ENCODE results near the gene PRKACG. TPM values are rescaled to one million over a fixed set of nuclear protein-coding genes. Genes with fewer than 3 reads are reported as not detected.

The PRKACG gene
- total RNA-seq, 1 donor, result not detected

DNA sequence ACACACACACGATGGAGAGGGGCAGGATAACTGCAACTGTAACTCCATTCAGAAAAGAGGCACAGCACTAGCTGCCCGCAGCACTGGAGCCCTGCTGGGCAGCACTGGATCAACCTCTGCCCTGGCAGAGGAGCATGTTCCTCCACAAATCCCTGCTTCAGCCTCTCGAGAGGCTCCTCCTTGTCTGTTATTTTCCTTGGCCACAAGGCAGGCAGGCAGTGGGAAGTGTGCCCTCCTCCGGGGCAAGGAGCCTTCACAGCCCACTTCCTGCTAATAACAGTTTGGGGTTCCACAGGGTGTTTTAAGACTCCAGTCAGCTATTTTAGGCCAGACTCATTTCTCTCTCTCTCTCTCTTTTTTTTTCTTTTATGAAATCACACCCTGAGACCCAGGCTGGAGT is 33.5 kb upstream of the PRKACG start:
- no peaks in the 10 kb centered on the region for H4K20me1 ChIP-seq (ENCODE audit: insufficient read depth, low read length)
- H3K4me3 ChIP-seq (ENCODE audit: insufficient read depth, low read length), result no peak overlapping the region
- H3K4me2 ChIP-seq (ENCODE audit: insufficient read depth, low read length), result peak overlapping the region; percentile 49
- peaks cover 6% of the 10 kb centered on the region for H3K79me2 ChIP-seq (ENCODE audit: insufficient read depth, low read length)
- H3K27ac ChIP-seq (ENCODE audit: low read depth, low read length), result no peak overlapping the region
- peak overlapping the region; percentile 10 for H2AFZ ChIP-seq (ENCODE audit: low read length)
- H3K4me1 ChIP-seq (ENCODE audit: insufficient read depth, low read length), result peaks cover 10% of the 10 kb centered on the region
- peaks cover 13% of the 10 kb centered on the region for H3K36me3 ChIP-seq (ENCODE audit: insufficient read depth, low read length)
- TF ChIP-seq CTCF (IDR thresholded peaks at IDR 0.05; ENCODE audit: extremely low read depth, low read depth, low read length), result peak; percentile 9
- no peaks in the 10 kb centered on the region for H3K9me3 ChIP-seq (ENCODE audit: low read depth, low read length)
- DNase-seq (ENCODE audit: insufficient read length, low spot score, missing footprints), result peak; percentile 92
- H3K27me3 ChIP-seq (ENCODE audit: insufficient read depth, low read length), result no peaks in the 10 kb centered on the region

- no peaks in the 10 kb centered on the region for H3K27me3 ChIP-seq (ENCODE audit: insufficient read depth, low read length)
- peaks cover 7% of the 10 kb centered on the region for H3K79me2 ChIP-seq (ENCODE audit: insufficient read depth, low read length)
- H2AFZ ChIP-seq (ENCODE audit: low read length), result no peak overlapping the region
- H3K4me1 ChIP-seq (ENCODE audit: insufficient read depth, low read length), result peaks cover 10% of the 10 kb centered on the region
- TF ChIP-seq CTCF (IDR thresholded peaks at IDR 0.05; ENCODE audit: extremely low read depth, low read depth, low read length), result no peak
- DNase-seq (ENCODE audit: insufficient read length, low spot score, missing footprints), result no peak
- no peak overlapping the region for H3K4me2 ChIP-seq (ENCODE audit: insufficient read depth, low read length)
- no peaks in the 10 kb centered on the region for H4K20me1 ChIP-seq (ENCODE audit: insufficient read depth, low read length)
- H3K9me3 ChIP-seq (ENCODE audit: low read depth, low read length), result no peaks in the 10 kb centered on the region
- peaks cover 13% of the 10 kb centered on the region for H3K36me3 ChIP-seq (ENCODE audit: insufficient read depth, low read length)
- H3K27ac ChIP-seq (ENCODE audit: low read depth, low read length), result no peak overlapping the region
- no peak overlapping the region for H3K4me3 ChIP-seq (ENCODE audit: insufficient read depth, low read length)
Measured at GRCh38 chr9:69046723-69047122, 32.8 kb upstream of the PRKACG start.

DNA sequence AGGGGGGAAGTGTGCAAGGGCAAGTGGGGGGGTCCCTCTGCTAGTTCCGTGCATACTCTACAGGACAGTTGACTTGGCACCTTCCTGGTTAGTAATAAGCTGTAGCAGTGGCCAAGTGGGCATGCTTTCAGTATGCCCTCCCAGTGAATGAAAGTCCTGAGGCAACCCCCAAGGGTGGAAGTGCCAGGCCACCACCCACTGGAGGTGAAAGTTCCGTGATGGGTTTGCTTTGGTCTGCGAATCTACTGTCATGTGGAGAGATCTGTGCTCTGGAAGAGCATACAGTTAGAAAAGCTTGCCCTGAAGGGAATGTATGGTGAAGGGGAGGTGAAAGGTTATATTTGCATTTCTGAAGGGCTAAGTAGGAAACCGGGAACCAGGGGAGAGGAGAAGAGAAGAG is 31.9 kb upstream of the PRKACG start:
- no peaks in the 10 kb centered on the region for H3K27me3 ChIP-seq (ENCODE audit: insufficient read depth, low read length)
- H3K9me3 ChIP-seq (ENCODE audit: low read depth, low read length), result no peaks in the 10 kb centered on the region
- H2AFZ ChIP-seq (ENCODE audit: low read length), result no peak overlapping the region
- peaks cover 16% of the 10 kb centered on the region for H3K79me2 ChIP-seq (ENCODE audit: insufficient read depth, low read length)
- no peak overlapping the region for H3K27ac ChIP-seq (ENCODE audit: low read depth, low read length)
- no peak overlapping the region for H3K4me3 ChIP-seq (ENCODE audit: insufficient read depth, low read length)
- no peak for TF ChIP-seq CTCF (IDR thresholded peaks at IDR 0.05; ENCODE audit: extremely low read depth, low read depth, low read length)
- H3K4me2 ChIP-seq (ENCODE audit: insufficient read depth, low read length), result no peak overlapping the region
- H3K36me3 ChIP-seq (ENCODE audit: insufficient read depth, low read length), result peaks cover 13% of the 10 kb centered on the region
- no peaks in the 10 kb centered on the region for H4K20me1 ChIP-seq (ENCODE audit: insufficient read depth, low read length)
- DNase-seq (ENCODE audit: insufficient read length, low spot score, missing footprints), result no peak
- peaks cover 10% of the 10 kb centered on the region for H3K4me1 ChIP-seq (ENCODE audit: insufficient read depth, low read length)

GRCh38 chr9:69044240-69045219 is 30.6 kb upstream of the PRKACG start:
- Histone ChIP-seq H2AFZ (ENCODE audit: low read length) (no peak overlapping the region), H3K4me2 (ENCODE audit: insufficient read depth, low read length) (no peak overlapping the region)

More at GRCh38 chr9:69044240-69045219, 30.6 kb upstream of the PRKACG start:
- TF ChIP-seq CTCF (IDR thresholded peaks at IDR 0.05; ENCODE audit: extremely low read depth, low read depth, low read length), result no peak
- Histone ChIP-seq H3K27me3 (ENCODE audit: insufficient read depth, low read length) (no peaks in the 10 kb centered on the region), H3K4me1 (ENCODE audit: insufficient read depth, low read length) (peaks cover 10% of the 10 kb centered on the region), H3K9me3 (ENCODE audit: low read depth, low read length) (no peaks in the 10 kb centered on the region), H3K27ac (ENCODE audit: low read depth, low read length) (no peak overlapping the region), H3K79me2 (ENCODE audit: insufficient read depth, low read length) (peaks cover 24% of the 10 kb centered on the region), H4K20me1 (ENCODE audit: insufficient read depth, low read length) (no peaks in the 10 kb centered on the region), H3K36me3 (ENCODE audit: insufficient read depth, low read length) (peaks cover 11% of the 10 kb centered on the region), H3K4me3 (ENCODE audit: insufficient read depth, low read length) (no peak overlapping the region)
- DNase-seq (ENCODE audit: insufficient read length, low spot score, missing footprints), result no peak

All from osteoblast (primary cell).